Measurements from ENCODE around the gene PATL2. TPM values are rescaled to one million over a fixed set of nuclear protein-coding genes. Genes with fewer than 3 reads are reported as not detected.
"Not testable (repeated sequence)": the region's sequence is repeated elsewhere in the genome, so short reads cannot be mapped to it uniquely, and the experiment has no call there.

Gene PATL2
- total and polyA plus RNA-seq, 2 donors = 0.57 to 1.7 TPM

DNA sequence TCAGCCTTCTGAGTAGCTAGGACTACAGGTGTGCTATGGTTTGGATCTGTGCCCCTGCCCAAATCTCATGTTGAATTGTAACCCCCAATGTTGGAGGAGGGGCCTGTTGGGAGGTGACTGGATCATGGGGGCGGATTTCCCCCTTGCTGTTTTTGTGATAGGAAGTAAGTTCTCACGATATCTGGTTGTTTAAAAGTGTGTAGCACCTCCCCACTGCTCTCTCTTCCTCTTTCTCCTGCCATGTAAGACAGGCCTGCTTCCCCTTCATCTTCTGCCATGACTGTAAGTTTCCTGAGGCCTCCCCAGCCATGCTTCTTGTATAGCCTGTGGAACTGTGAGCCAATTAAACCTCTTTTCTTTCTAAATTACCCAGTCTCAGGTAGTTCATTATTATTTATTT, 85.8 kb downstream of the PATL2 start:
- DNase-seq (ENCODE audit: extremely low spot score); H3K36me3 ChIP-seq (ENCODE audit: insufficient read depth); H3K27ac ChIP-seq (ENCODE audit: low read depth); H3K4me3 ChIP-seq (ENCODE audit: low read depth, low read length); H3K4me1 ChIP-seq (ENCODE audit: insufficient read depth): not testable (repeated sequence)
- WGBS = 91% methylated on average over 2 of the region's 2 CpGs

DNA sequence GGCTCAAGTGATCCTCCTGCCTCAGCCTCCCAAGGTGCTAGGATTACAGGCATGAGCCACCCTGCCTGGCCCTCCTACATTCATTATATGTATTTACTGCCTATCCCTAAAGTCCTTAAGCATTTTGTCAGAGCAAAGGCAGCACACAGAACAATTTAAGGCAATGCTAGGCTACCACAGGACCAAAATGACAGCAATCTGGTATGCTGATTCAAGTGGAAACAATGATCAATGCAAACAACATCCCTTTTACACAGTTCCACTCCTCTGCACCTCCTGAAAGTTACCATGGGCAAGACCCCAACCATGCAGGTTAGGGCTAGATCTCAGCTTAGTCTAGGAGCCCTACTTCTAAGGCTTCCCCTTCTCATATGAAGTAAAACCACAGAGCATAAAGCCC, 87.9 kb downstream of the PATL2 start:
- Histone ChIP-seq H3K36me3 (ENCODE audit: insufficient read depth) (no peaks in the 10 kb centered on the region), H3K4me3 (ENCODE audit: low read depth, low read length) (no peak overlapping the region), H3K4me1 (ENCODE audit: insufficient read depth) (no peaks in the 10 kb centered on the region), H3K27ac (ENCODE audit: low read depth) (no peak overlapping the region)
- DNase-seq (ENCODE audit: extremely low spot score) = no peak

DNA sequence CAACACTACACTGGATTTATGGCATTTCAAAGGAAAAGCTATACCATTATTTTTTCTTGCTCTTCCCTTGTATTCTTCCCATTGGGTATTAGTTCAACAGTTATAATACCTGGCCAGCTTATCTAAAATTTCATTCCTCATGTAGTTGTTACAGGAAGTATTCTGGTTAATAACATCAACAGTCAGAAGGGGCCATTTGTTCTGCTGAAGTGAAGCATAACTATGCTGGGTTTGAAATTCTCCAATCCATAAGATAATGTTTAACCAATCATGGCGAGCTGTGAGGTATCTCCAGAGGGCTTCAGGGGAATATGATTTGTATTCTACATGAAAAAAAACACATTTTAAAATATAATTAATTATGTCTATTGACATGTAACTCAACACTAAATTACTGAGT, 91.0 kb downstream of the PATL2 start:
- H3K4me1 ChIP-seq (ENCODE audit: insufficient read depth) = no peaks in the 10 kb centered on the region
- DNase-seq (ENCODE audit: extremely low spot score) = no peak
- no peak overlapping the region for H3K27ac ChIP-seq (ENCODE audit: low read depth)
- H3K4me3 ChIP-seq (ENCODE audit: low read depth, low read length) = no peak overlapping the region
- 96% methylated on average over 1 of the region's 1 CpG for WGBS
- no peaks in the 10 kb centered on the region for H3K36me3 ChIP-seq (ENCODE audit: insufficient read depth)

DNA sequence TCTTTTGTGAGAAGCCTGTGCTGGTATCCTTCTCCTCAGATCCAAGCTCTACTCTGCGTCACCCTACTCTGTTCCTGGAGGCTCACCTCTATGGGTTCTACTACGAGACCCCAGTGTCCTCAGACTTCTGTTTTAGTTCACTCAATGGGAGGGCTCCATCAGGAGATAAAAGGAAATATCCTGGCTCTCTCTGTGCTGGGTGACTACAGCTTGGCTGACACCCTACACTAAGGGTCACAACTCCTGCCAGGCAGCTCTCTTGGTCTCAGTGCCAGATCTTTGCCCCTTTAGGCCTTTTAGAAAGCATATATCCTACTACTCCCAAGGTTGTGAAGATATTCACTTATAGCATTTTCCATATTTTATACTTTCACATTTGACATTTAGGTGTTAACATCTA, 94.1 kb downstream of the PATL2 start:
- H3K36me3 ChIP-seq (ENCODE audit: insufficient read depth) = peaks cover 3% of the 10 kb centered on the region
- 100% methylated on average over 2 of the region's 2 CpGs for WGBS

More for the DNA sequence above, 94.1 kb downstream of the PATL2 start:
- DNase-seq (ENCODE audit: extremely low spot score) = no peak
- H3K4me1 ChIP-seq (ENCODE audit: insufficient read depth) = no peaks in the 10 kb centered on the region
- no peak overlapping the region for H3K4me3 ChIP-seq (ENCODE audit: low read depth, low read length)
- no peak overlapping the region for H3K27ac ChIP-seq (ENCODE audit: low read depth)

Small RNAs within 50 kb of the gene (small RNA-seq; reads per million reads assigned to genes)
- not detected for gene RF00019

Other genes with a start within 250 kb of the PATL2 start
- 63.2 TPM for gene EIF3J, start 174.2 kb downstream of the PATL2 start, total RNA-seq
- gene EIF3J, start 174.2 kb downstream of the PATL2 start, polyA plus RNA-seq = 43.3 TPM
- gene SPG11, start 47.7 kb downstream of the PATL2 start, total RNA-seq = 136 TPM
- gene SPG11, start 47.7 kb downstream of the PATL2 start, polyA plus RNA-seq = 30.7 TPM
- gene B2M, start 194 bp upstream of the PATL2 start, total RNA-seq = 1,910 TPM
- gene B2M, start 194 bp upstream of the PATL2 start, polyA plus RNA-seq = 3,964 TPM
- 22.0 TPM for gene TRIM69, start 25.2 kb upstream of the PATL2 start, total RNA-seq
- 40.8 TPM for gene TRIM69, start 25.2 kb upstream of the PATL2 start, polyA plus RNA-seq
- not detected for gene TERB2, start 245.4 kb upstream of the PATL2 start, total RNA-seq
- gene TERB2, start 245.4 kb upstream of the PATL2 start, polyA plus RNA-seq = not detected

Data from urinary bladder (tissue), 4 donors.